Transverse colon (tissue), 4 donors: ENCODE results near the gene NFAM1. TPM values are rescaled to one million over a fixed set of nuclear protein-coding genes. Genes with fewer than 3 reads are reported as not detected.

ENCODE experiments used
- DNase-seq: peaks from one replicate; pipeline ENCODE4 v3.0.0-alpha.2; 2019
- H3K27ac ChIP-seq, 4 donors: fragments of 200-600 bp; sonication (generic); 2 replicates each; pipeline ENCODE4 v1.5.1; 2016 to 2018; ENCODE audit warnings: inconsistent platforms in 4 of 4
- H3K27me3 ChIP-seq: fragments of 200-600 bp; sonication (generic); 2 replicates; pipeline ENCODE4 v1.5.1; 2017; ENCODE audit warnings: inconsistent platforms
- H3K36me3 ChIP-seq, 4 donors: fragments of 200-600 bp; sonication (generic); 2 replicates each; pipeline ENCODE4 v1.5.1; 2017 to 2019; ENCODE audit warnings: inconsistent platforms in 4 of 4
- H3K4me1 ChIP-seq, 4 donors: fragments of 200-600 bp; sonication (generic); 2 replicates each; pipeline ENCODE4 v1.5.1; 2017 to 2020; ENCODE audit warnings: inconsistent platforms in 4 of 4
- H3K4me3 ChIP-seq, 4 donors: fragments of 200-600 bp; sonication (generic); 1 replicate in 1 of 4; 2 replicates in 3 of 4; pipeline versions ENCODE4 v1.5.1 to v1.6.1; 2017 to 2019; ENCODE audit warnings: inconsistent platforms in 4 of 4
- H3K9me3 ChIP-seq, 2 donors: fragments of 200-600 bp; sonication (generic); 2 replicates each; pipeline ENCODE4 v1.5.1; 2017 to 2019; ENCODE audit warnings: inconsistent platforms in 2 of 2
- CTCF ChIP-seq, 5 experiments: fragments of 200-600 bp in 3 of 5; fragments of 450-650 bp in 2 of 5; sonication (generic) in 3 of 5; IDR thresholded peaks; 1 replicate in 2 of 5; 2 replicates in 3 of 5; pipeline ENCODE4 v1.5.1; 2016 to 2017; ENCODE audit warnings: antibody characterized with exemption in 5 of 5, inconsistent platforms in 3 of 5, mild to moderate bottlenecking in 2 of 5, moderate library complexity in 1 of 5
- EP300 ChIP-seq: sonication (generic); formaldehyde crosslinking; IDR thresholded peaks from one replicate; pipeline ENCODE4 v1.6.1; 2017; ENCODE audit warnings: antibody characterized with exemption, low read depth
- POLR2A ChIP-seq: fragments of 450-650 bp; IDR thresholded peaks from one replicate; pipeline ENCODE4 v1.6.1; 2016; ENCODE audit warnings: antibody characterized with exemption, mild to moderate bottlenecking, moderate library complexity
- POLR2AphosphoS5 ChIP-seq, 3 donors: sonication (generic); formaldehyde crosslinking; IDR thresholded peaks; one replicate each; pipeline ENCODE4 v1.6.1; 2016; ENCODE audit warnings: antibody characterized with exemption in 3 of 3
- WGBS, 2 donors: methylation state at CpG; one replicate each; pipeline ENCODE4 v1.1.5; 2018; ENCODE audit warnings: low coverage in 1 of 2; 5-methylcytosine and 5-hydroxymethylcytosine counted together
- in situ Hi-C, 4 donors: fragments of 200-750 bp; cut with MboI; loops; one replicate each; pipeline versions ENCODE4 v1.15.0 to v1.15.1; 2017; ENCODE audit warnings: low sequenced_read_pairs in 3 of 4, low pct_ligation_motif_present in 1 of 4, low pct_unique_long_range_greater_than_20kb in 1 of 4
- intact Hi-C: fragments of 100-400 bp; cut with DNase I; formaldehyde crosslinking; loops from one replicate; pipeline ENCODE4 v1.15.1; 2023; ENCODE audit warnings: low total_unique reads
- total RNA-seq, 4 donors: library from RNA; depleted of rRNA; stranded (reverse); fragments of >200 nt; gene quantifications; one replicate each; pipeline ENCODE4 v1.1.0, GENCODE V29; 2016

The NFAM1 gene
- total RNA-seq, 4 donors from 2014 or later = 1.1 to 1.4 TPM; not detected in 2

- Histone ChIP-seq H3K27ac (no peak overlapping the region), H3K27me3 (no peaks in the 10 kb centered on the region), H3K36me3 (no peaks in the 10 kb centered on the region), H3K4me1 (no peaks in the 10 kb centered on the region), H3K4me3 (no peak overlapping the region), H3K9me3 (no peaks in the 10 kb centered on the region)
- WGBS, 2 donors = 64 to 75% methylated on average over 10 to 11 of the region's 11 CpGs
- TF ChIP-seq EP300 (no peak), POLR2A (no peak), CTCF (IDR thresholded peaks at IDR 0.05) (no peak), POLR2AphosphoS5 (IDR thresholded peaks at IDR 0.05) (no peak)
- in situ Hi-C loops (no loop called here), intact Hi-C loops (no loop called here)
- no peak for DNase-seq
These were observed 19.4 kb upstream of the NFAM1 start for GRCh38 chr22:42451499-42452145.

- TF ChIP-seq EP300 = no peak
- TF ChIP-seq CTCF (IDR thresholded peaks at IDR 0.05) = no peak
- TF ChIP-seq POLR2AphosphoS5 (IDR thresholded peaks at IDR 0.05) = no peak
- TF ChIP-seq POLR2A = no peak
- in situ Hi-C loops = no loop called here
- Histone ChIP-seq H3K27ac (no peak overlapping the region), H3K4me1 (no peaks in the 10 kb centered on the region), H3K36me3 (no peaks in the 10 kb centered on the region), H3K27me3 (no peaks in the 10 kb centered on the region), H3K9me3 (no peaks in the 10 kb centered on the region), H3K4me3 (no peak overlapping the region)
- intact Hi-C loops = no loop called here
- WGBS, 2 donors = 75 to 91% methylated on average over 2 to 6 of the region's 6 CpGs
- DNase-seq = no peak
These were observed 18.7 kb upstream of the NFAM1 start for GRCh38 chr22:42450862-42451261.

GRCh38 chr22:42446151-42446550, 13.9 kb upstream of the NFAM1 start:
- 72 to 91% methylated on average over 2 to 13 of the region's 13 CpGs for WGBS, 2 donors
- in situ Hi-C loops (loop anchor here (10.0 to 25.0 kb wide), 3 partner anchors 281 to 484 kb away; partner anchors contain the start of genes SEPTIN3 (in 4 of the 4), SMIM45 (in 4 of the 4) and NDUFA6 (in 1 of the 4)), intact Hi-C loops (no loop called here)
- no peak for DNase-seq
- no peaks in the 10 kb centered on the region for H3K27me3 ChIP-seq
- H3K27ac ChIP-seq = no peak overlapping the region
- H3K36me3 ChIP-seq = no peaks in the 10 kb centered on the region
- H3K4me3 ChIP-seq = no peak overlapping the region
- peaks cover 5 to 17% (median 16%) of the 10 kb centered on the region in 4 donors for H3K4me1 ChIP-seq
- TF ChIP-seq CTCF (IDR thresholded peaks at IDR 0.05) (no peak), EP300 (no peak), POLR2A (no peak), POLR2AphosphoS5 (IDR thresholded peaks at IDR 0.05) (no peak)
- H3K9me3 ChIP-seq = no peaks in the 10 kb centered on the region

- H3K4me3 ChIP-seq = peak overlapping the region in 3 of 4 donors; percentile 26 to 46 (median 29)
- TF ChIP-seq CTCF (IDR thresholded peaks at IDR 0.05) = peak; percentile 51 to 57 (median 56)
- TF ChIP-seq EP300 = no peak
- TF ChIP-seq POLR2AphosphoS5 (IDR thresholded peaks at IDR 0.05) = peak in 1 of 3 donors; percentile 25
- no peak for TF ChIP-seq POLR2A
- intact Hi-C loops (no loop called here), in situ Hi-C loops (loop anchor here (5.0 to 25.0 kb wide), 4 partner anchors 277 to 482 kb away; partner anchors contain the start of genes SEPTIN3 (in 4 of the 4), SMIM45 (in 4 of the 4) and NDUFA6 (in 1 of the 4))
- peaks cover 5 to 23% (median 16%) of the 10 kb centered on the region in 4 donors for H3K4me1 ChIP-seq
- H3K27ac ChIP-seq = peak overlapping the region; percentile 67 to 81 (median 73)
- WGBS, 2 donors = 2% methylated on average over 28 of the region's 28 CpGs; no CpG with 5 or more reads in 1 of the 2 donors
- H3K36me3 ChIP-seq = no peaks in the 10 kb centered on the region
- no peaks in the 10 kb centered on the region for H3K9me3 ChIP-seq
- no peaks in the 10 kb centered on the region for H3K27me3 ChIP-seq
- peak; percentile 93 for DNase-seq
These were observed 12.1 kb upstream of the NFAM1 start for GRCh38 chr22:42444077-42444904.
